K562 (cell line): ENCODE measurements around the gene NCOA6. TPM values are rescaled to one million over a fixed set of nuclear protein-coding genes. Genes with fewer than 3 reads are reported as not detected.

Experiments
- ATAC-seq: fragments of 200-7000 bp; cut with Tn5 transposase; 3 replicates; pipeline ENCODE4 v1.9.1; 2020; ENCODE audit warnings: moderate library complexity
- BruUV-seq: library from RNA; stranded (reverse); fragments of 400-500 nt; replicated peaks from 2 replicates; lab custom pipeline; 2021; lab: Mats Ljungman, UMichigan
- CTCF ChIA-PET: fragments of 300-600 bp; formaldehyde crosslinking; extraction: SDS; loops from one replicate; lab custom pipeline; 2021; ENCODE audit warnings: low intra/inter-chr PET ratio; lab: Yijun Ruan, JAX
- POLR2A ChIA-PET: fragments of 300-600, 350-650 bp; sonication (Branson Sonifier 250); formaldehyde crosslinking; extraction: SDS; loops from one replicate; lab custom pipeline; 2021; ENCODE audit warnings: antibody characterized with exemption, inconsistent platforms; lab: Yijun Ruan, JAX
- DNase-seq, 4 experiments: peaks; one replicate each; pipeline versions ENCODE4 v3.0.0 to v3.0.0-alpha.2; 2011 to 2018; ENCODE audit warnings: low spot score in 3 of 4, mixed read lengths in 3 of 4; ENCODE audit errors: extremely low read depth in 1 of 4
- FAIRE-seq: peaks from 2 replicates; lab custom pipeline; 2011; peaks lifted over from hg19 to GRCh38; lab: Jason Lieb, UNC
- H2AFZ ChIP-seq: 2 replicates; pipeline ENCODE4 v1.6.0; 2011; ENCODE audit warnings: low read depth, low read length, control low read depth, inconsistent platforms
- H3K27ac ChIP-seq: fragments of 200-600 bp; 3 replicates; pipeline ENCODE4 v1.8.0; 2011; ENCODE audit warnings: low read depth, mild to moderate bottlenecking, control low read depth, inconsistent platforms, low read length, moderate library complexity, mixed read lengths; ENCODE audit errors: extremely low read depth
- H3K27me3 ChIP-seq, 2 experiments: fragments of 300-600 bp in 1 of 2; 2 replicates in 1 of 2; 3 replicates in 1 of 2; pipeline versions ENCODE4 v1.6.0 to v1.8.0; 2011; ENCODE audit warnings: inconsistent platforms in 2 of 2, low read length in 2 of 2, mild to moderate bottlenecking in 1 of 2, mixed read lengths in 1 of 2, moderate library complexity in 1 of 2; ENCODE audit not compliant: control insufficient read depth in 2 of 2, insufficient read depth in 2 of 2
- H3K36me3 ChIP-seq: fragments of 300-600 bp; 3 replicates; pipeline ENCODE4 v1.8.0; 2011; ENCODE audit warnings: mild to moderate bottlenecking, low read length, inconsistent platforms; ENCODE audit not compliant: control insufficient read depth, insufficient read depth
- H3K4me1 ChIP-seq, 2 experiments: fragments of 200-600 bp in 1 of 2; replicated peaks in 1 of 2; 2 replicates in 1 of 2; 3 replicates in 1 of 2; pipeline versions ENCODE4 v1.5.1 to v1.8.0; 2011; ENCODE audit warnings: inconsistent platforms in 2 of 2, low read length in 2 of 2, mild to moderate bottlenecking in 1 of 2, mixed read lengths in 1 of 2, moderate library complexity in 1 of 2; ENCODE audit not compliant: control insufficient read depth in 2 of 2, insufficient read depth in 2 of 2
- H3K4me2 ChIP-seq: 2 replicates; pipeline ENCODE4 v1.6.1; 2011; ENCODE audit warnings: low read length, control low read depth, inconsistent platforms, mixed read lengths; ENCODE audit not compliant: insufficient read depth
- H3K4me3 ChIP-seq: fragments of 200-600 bp; sonication (generic), shearing (Covaris generic); 2 replicates; pipeline ENCODE4 v1.5.1; 2016; ENCODE audit warnings: control low read depth, inconsistent platforms
- H3K79me2 ChIP-seq: fragments of 200-600 bp; 3 replicates; pipeline ENCODE4 v1.8.0; 2011; ENCODE audit warnings: low read length, inconsistent platforms; ENCODE audit not compliant: control insufficient read depth, insufficient read depth
- H3K9ac ChIP-seq, 2 experiments: 2 replicates each; pipeline versions ENCODE4 v1.6.0 to v1.6.1; 2011; ENCODE audit warnings: low read depth in 2 of 2, low read length in 2 of 2, control low read depth in 1 of 2, inconsistent platforms in 1 of 2, mild to moderate bottlenecking in 1 of 2, mixed read lengths in 1 of 2; ENCODE audit not compliant: insufficient read depth in 1 of 2
- H3K9me1 ChIP-seq: one replicate; pipeline ENCODE4 v1.6.0; 2011; ENCODE audit warnings: inconsistent platforms, mild to moderate bottlenecking, low read length, moderate library complexity; ENCODE audit not compliant: control insufficient read depth, insufficient read depth
- H3K9me3 ChIP-seq: replicated peaks from 2 replicates; pipeline ENCODE4 v1.5.1; 2011; ENCODE audit warnings: low read depth, low read length, inconsistent platforms; ENCODE audit not compliant: control insufficient read depth, insufficient read depth
- H4K20me1 ChIP-seq: replicated peaks from 2 replicates; pipeline ENCODE4 v1.6.1; 2011; ENCODE audit warnings: low read length, inconsistent platforms, mixed read lengths; ENCODE audit not compliant: control insufficient read depth, insufficient read depth
- ELF2 ChIP-seq: fragments of 250-450 bp; sonication (Bioruptor Pico); IDR thresholded peaks from 2 replicates; pipeline ENCODE4 v1.5.0; 2021; ENCODE audit warnings: mild to moderate bottlenecking
- FOXK1 ChIP-seq: sonication (generic); formaldehyde crosslinking; IDR thresholded peaks from 2 replicates; pipeline ENCODE4 v1.8.0; 2022; ENCODE audit warnings: missing genetic modification reagents, mild to moderate bottlenecking, borderline replicate concordance
- GTF2B ChIP-seq: IDR thresholded peaks from 2 replicates; pipeline ENCODE4 v1.6.1; 2011; ENCODE audit not compliant: insufficient read length; ENCODE audit errors: extremely low read depth
- HNRNPUL1 ChIP-seq: fragments of 200-400 bp; formaldehyde crosslinking; IDR thresholded peaks from 2 replicates; pipeline ENCODE4 v1.6.1; 2017; ENCODE audit warnings: low read length
- KAT8 ChIP-seq: fragments of 450-650 bp; IDR thresholded peaks from 2 replicates; pipeline ENCODE4 v1.6.1; 2016; ENCODE audit warnings: low read depth, mild to moderate bottlenecking
- KLF10 ChIP-seq: fragments of 250-450 bp; sonication (Bioruptor Pico); IDR thresholded peaks from 2 replicates; pipeline ENCODE4 v1.6.1; 2021; ENCODE audit warnings: matching md5 sums
- MLX ChIP-seq, 2 experiments: fragments of 450-650 bp in 1 of 2; sonication (generic) in 1 of 2; formaldehyde crosslinking; conservative IDR thresholded peaks; 2 replicates each; pipeline versions ENCODE4 v1.4.0 to v1.8.1; 2020 to 2022; ENCODE audit warnings: mild to moderate bottlenecking in 1 of 2, missing genetic modification reagents in 1 of 2
- NONO ChIP-seq, 2 experiments: fragments of 200-400 bp in 1 of 2; fragments of 450-650 bp in 1 of 2; formaldehyde crosslinking in 1 of 2; IDR thresholded peaks; 2 replicates each; pipeline ENCODE4 v1.6.1; 2017; ENCODE audit warnings: low read depth in 2 of 2, mild to moderate bottlenecking in 2 of 2, moderate library complexity in 2 of 2, low read length in 1 of 2
- NR4A1 ChIP-seq, 2 experiments: fragments of 250-450 bp in 1 of 2; fragments of 450-650 bp in 1 of 2; sonication (Bioruptor Pico) in 1 of 2; IDR thresholded peaks; 2 replicates each; pipeline versions ENCODE4 v1.4.0 to v1.6.1; 2016 to 2020; ENCODE audit warnings: mild to moderate bottlenecking in 2 of 2, missing compliant biosample characterization in 1 of 2, missing genetic modification characterization in 1 of 2, moderate library complexity in 1 of 2
- PHF21A ChIP-seq: fragments of 450-650 bp; IDR thresholded peaks from 2 replicates; pipeline ENCODE4 v1.6.1; 2017; ENCODE audit warnings: low read depth, borderline replicate concordance
- PHF8 ChIP-seq: fragments of 200-600 bp; sonication (generic); IDR thresholded peaks from 2 replicates; pipeline ENCODE4 v1.6.1; 2012; ENCODE audit warnings: mixed run types, mild to moderate bottlenecking, inconsistent platforms, low read length, moderate library complexity, borderline replicate concordance
- PURB ChIP-seq: sonication (generic); formaldehyde crosslinking; IDR thresholded peaks from 2 replicates; pipeline ENCODE4 v1.9.0; 2021; ENCODE audit warnings: low read depth, mild to moderate bottlenecking, missing genetic modification reagents
- SAP30 ChIP-seq: fragments of 200-600 bp; sonication (generic); IDR thresholded peaks from 2 replicates; pipeline ENCODE4 v1.6.1; 2012; ENCODE audit warnings: borderline replicate concordance, low read depth, mild to moderate bottlenecking, moderate library complexity, low read length, control low read depth, inconsistent platforms; ENCODE audit not compliant: insufficient read depth, poor library complexity, severe bottlenecking
- SRSF7 ChIP-seq: fragments of 200-400 bp; formaldehyde crosslinking; optimal IDR thresholded peaks from 2 replicates; pipeline ENCODE3; 2017; ENCODE audit warnings: mild to moderate bottlenecking, low read depth, low read length
- ZNF280A ChIP-seq: fragments of 450-650 bp; IDR thresholded peaks from 2 replicates; pipeline ENCODE4 v1.6.1; 2018; ENCODE audit warnings: mild to moderate bottlenecking, low read depth; ENCODE audit not compliant: partially characterized antibody
- ZNF347 ChIP-seq: fragments of 450-650 bp; formaldehyde crosslinking; IDR thresholded peaks from 2 replicates; pipeline ENCODE4 v1.4.0; 2020; ENCODE audit warnings: low read depth, mild to moderate bottlenecking, moderate library complexity
- in situ Hi-C: fragments of 300-500 bp; cut with MboI; formaldehyde crosslinking; loops from 4 replicates; pipeline ENCODE4 v1.15.0; 2018; ENCODE audit warnings: inconsistent platforms, mixed read lengths
- intact Hi-C: fragments of 100-400 bp; cut with micrococcal nuclease; formaldehyde crosslinking; loops from 2 replicates; pipeline ENCODE4 v1.14.2; 2022
- polyA plus RNA-seq, 8 experiments: library from polyadenylated mRNA; depleted of rRNA in 4 of 8; stranded (reverse) in 5 of 8; unstranded in 3 of 8; fragments of >200 nt; fragmentation: Nextera tagmentation in 2 of 8; fragmentation: Illumina TruSeq in 1 of 8; extraction: Ambion mirVana in 2 of 8; extraction: Trizol in 1 of 8; gene quantifications; 2 replicates each; pipeline versions ENCODE4 v1.2.1 to v1.2.3, GENCODE V29; 2011 to 2014; ENCODE audit warnings: inconsistent platforms in 1 of 8, missing spikeins in 1 of 8
- total RNA-seq, 7 experiments: library from RNA; depleted of rRNA in 6 of 7; stranded (reverse); fragments of >200 nt in 6 of 7; fragmentation: Illumina TruSeq in 2 of 7; extraction: Trizol in 2 of 7; gene quantifications; 2 replicates each; pipeline versions ENCODE4 v1.2.1 to v1.2.3, GENCODE V29; 2011 to 2021; ENCODE audit warnings: low replicate concordance in 1 of 7
- TF ChIP-seq, protein P1 (sequence below), 2 experiments: IDR thresholded peaks; 2 replicates each; pipeline ENCODE4 v1.6.1; 2011; ENCODE audit warnings: borderline replicate concordance in 1 of 2, control low read depth in 1 of 2, low read depth in 1 of 2, low read length in 1 of 2, mild to moderate bottlenecking in 1 of 2, mixed read lengths in 1 of 2, moderate library complexity in 1 of 2; ENCODE audit not compliant: insufficient read depth in 1 of 2, insufficient read length in 1 of 2, poor library complexity in 1 of 2, severe bottlenecking in 1 of 2; ENCODE audit errors: extremely low read depth in 1 of 2

NCOA6 gene
- total and polyA plus RNA-seq, 9 of the 15 experiments (the other 6 are each of a cell fraction or from before 2014, with no cell fraction given): 6.1 to 25.0 (median 9.5) TPM

DNA sequence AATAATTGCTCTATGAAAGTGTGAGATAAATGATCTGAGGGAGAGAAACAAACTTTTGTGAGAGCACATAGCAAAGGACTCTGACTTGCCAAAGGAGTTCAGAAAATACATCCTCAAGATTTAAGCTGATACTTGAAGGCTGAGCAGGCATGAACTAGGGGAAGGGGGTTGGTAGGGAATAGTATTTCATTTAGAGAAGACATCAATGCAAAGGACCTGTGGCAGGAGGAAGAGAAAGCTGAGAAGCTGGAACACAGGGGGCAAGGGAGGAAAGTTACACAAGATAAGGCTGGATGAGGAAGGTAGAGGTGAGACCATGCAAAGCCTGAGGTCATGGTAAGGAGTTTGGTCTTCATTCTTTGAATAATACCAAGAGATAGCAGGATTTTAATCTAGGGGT lies 50.6 kb downstream of the NCOA6 start:
- ATAC-seq: no peak
- H3K79me2 ChIP-seq: no peaks in the 10 kb centered on the region
- POLR2A ChIA-PET: interaction anchor here (0.6 to 1.7 kb wide), 3 partner anchors 18 to 142 kb away, joined by 3 to 5 read pairs (median 3); no protein-coding TSS in a partner anchor
- no peak overlapping the region for H3K27ac ChIP-seq
- no peak for DNase-seq
- intact Hi-C loops (no loop called here), in situ Hi-C loops (no loop called here)
- H3K9me3 ChIP-seq: no peaks in the 10 kb centered on the region
- no peak overlapping the region for H2AFZ ChIP-seq
- BruUV-seq: no TSS peak
- CTCF ChIA-PET: no interaction called here
- no peak overlapping the region for H3K9ac ChIP-seq
- H3K4me3 ChIP-seq: no peak overlapping the region
- no peak for FAIRE-seq
- no peaks in the 10 kb centered on the region for H3K9me1 ChIP-seq
- peaks cover 0 to 3% of the 10 kb centered on the region in 2 experiments; a peak in 2 of 5 replicates for H3K4me1 ChIP-seq
- H3K27me3 ChIP-seq: no peaks in the 10 kb centered on the region
- H4K20me1 ChIP-seq: no peaks in the 10 kb centered on the region
- H3K4me2 ChIP-seq: no peak overlapping the region
- H3K36me3 ChIP-seq: peaks cover 43% of the 10 kb centered on the region
- no peak for TF ChIP-seq KAT8
- TF ChIP-seq PURB: no peak
- TF ChIP-seq GTF2B: no peak
- TF ChIP-seq MLX (CRISPR knock-in tag; conservative IDR thresholded peaks at IDR 0.05): no peak
- TF ChIP-seq NR4A1 (CRISPR knock-in tag; IDR thresholded peaks at IDR 0.05): no peak
- TF ChIP-seq NR4A1 (tag; IDR thresholded peaks at IDR 0.05): no peak
- TF ChIP-seq SAP30: no peak
- TF ChIP-seq FOXK1 (CRISPR knock-in tag): no peak
- no peak for TF ChIP-seq ELF2 (CRISPR knock-in tag)
- TF ChIP-seq, protein P1, sequence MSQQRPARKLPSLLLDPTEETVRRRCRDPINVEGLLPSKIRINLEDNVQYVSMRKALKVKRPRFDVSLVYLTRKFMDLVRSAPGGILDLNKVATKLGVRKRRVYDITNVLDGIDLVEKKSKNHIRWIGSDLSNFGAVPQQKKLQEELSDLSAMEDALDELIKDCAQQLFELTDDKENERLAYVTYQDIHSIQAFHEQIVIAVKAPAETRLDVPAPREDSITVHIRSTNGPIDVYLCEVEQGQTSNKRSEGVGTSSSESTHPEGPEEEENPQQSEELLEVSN (IDR thresholded peaks at IDR 0.05; ENCODE audit: borderline replicate concordance in 1 of 2, extremely low read depth in 1 of 2, insufficient read depth in 1 of 2, insufficient read length in 1 of 2, low read depth in 1 of 2, low read length in 1 of 2, poor library complexity in 1 of 2, severe bottlenecking in 1 of 2): no peak
- TF ChIP-seq KLF10 (CRISPR knock-in tag): no peak
- no peak for TF ChIP-seq HNRNPUL1
- TF ChIP-seq PHF8: no peak
- no peak for TF ChIP-seq ZNF347 (CRISPR knock-in tag)
- TF ChIP-seq NONO (IDR thresholded peaks at IDR 0.05; ENCODE audit: low read depth in 2 of 2, low read length in 1 of 2): no peak
- TF ChIP-seq ZNF280A: no peak
- no peak for TF ChIP-seq SRSF7
- TF ChIP-seq PHF21A: no peak
